HG03159 (cell line): ENCODE measurements around the gene SLC2A4.

Source experiments
- ATAC-seq: cut with Tn5 transposase; IDR thresholded peaks from one replicate; pipeline ENCODE4 v1.9.1; 2021; ENCODE audit warnings: mild to moderate bottlenecking, moderate library complexity; ENCODE audit not compliant: unreplicated experiment

The SLC2A4 gene

DNA sequence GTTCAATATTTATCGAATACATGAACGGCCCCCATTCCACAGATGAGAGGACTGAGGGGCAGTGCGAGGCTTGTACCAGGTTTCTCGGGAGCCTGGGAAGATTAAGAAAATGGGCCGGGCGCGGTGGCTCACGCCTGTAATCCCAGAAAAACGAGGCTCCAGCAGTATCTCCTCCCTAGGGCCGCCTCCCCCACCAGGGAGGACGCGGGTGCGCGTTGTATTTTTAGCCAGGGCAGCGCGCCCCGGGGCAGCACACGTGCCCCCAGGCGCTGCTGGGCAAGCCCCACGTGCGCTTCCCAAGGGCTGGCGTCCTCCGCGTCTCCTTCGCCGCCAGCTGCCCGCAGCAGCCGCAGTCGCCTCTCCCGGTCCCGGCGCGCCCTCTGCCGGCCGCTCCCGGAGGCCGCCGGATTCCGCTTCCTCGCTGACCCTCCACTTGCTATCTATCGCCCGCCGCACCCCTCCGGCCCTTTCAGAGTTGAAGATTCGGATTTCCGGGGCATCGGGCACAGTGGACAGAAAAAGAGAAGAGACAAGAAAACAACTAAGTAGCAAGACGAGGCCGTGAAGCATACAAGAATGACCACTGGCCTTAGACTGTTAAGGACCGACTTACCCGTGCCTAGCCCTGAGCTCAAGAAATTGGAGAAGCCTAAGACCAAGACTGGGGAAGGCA is 14.8 kb downstream of the SLC2A4 start:
- ATAC-seq, result no peak

DNA sequence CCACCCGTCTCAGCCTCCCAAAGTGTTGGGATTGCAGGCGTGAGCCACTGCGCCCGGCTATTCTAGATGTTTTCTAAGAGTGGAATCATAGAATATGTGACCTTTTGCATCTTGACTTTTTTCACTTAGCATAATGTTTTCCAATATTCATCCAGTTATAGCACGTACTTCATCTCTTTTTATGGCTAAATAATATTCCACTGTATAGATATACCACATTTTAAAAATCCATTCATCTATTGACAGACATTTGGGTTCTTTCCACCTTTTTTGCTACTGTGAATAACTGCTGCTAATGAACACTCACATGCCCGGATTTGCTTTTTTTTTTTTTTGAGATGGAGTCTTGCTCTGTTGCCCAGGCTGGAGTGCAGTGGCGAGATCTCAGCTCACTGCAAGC is 22.7 kb downstream of the SLC2A4 start:
- ATAC-seq, result no peak

DNA sequence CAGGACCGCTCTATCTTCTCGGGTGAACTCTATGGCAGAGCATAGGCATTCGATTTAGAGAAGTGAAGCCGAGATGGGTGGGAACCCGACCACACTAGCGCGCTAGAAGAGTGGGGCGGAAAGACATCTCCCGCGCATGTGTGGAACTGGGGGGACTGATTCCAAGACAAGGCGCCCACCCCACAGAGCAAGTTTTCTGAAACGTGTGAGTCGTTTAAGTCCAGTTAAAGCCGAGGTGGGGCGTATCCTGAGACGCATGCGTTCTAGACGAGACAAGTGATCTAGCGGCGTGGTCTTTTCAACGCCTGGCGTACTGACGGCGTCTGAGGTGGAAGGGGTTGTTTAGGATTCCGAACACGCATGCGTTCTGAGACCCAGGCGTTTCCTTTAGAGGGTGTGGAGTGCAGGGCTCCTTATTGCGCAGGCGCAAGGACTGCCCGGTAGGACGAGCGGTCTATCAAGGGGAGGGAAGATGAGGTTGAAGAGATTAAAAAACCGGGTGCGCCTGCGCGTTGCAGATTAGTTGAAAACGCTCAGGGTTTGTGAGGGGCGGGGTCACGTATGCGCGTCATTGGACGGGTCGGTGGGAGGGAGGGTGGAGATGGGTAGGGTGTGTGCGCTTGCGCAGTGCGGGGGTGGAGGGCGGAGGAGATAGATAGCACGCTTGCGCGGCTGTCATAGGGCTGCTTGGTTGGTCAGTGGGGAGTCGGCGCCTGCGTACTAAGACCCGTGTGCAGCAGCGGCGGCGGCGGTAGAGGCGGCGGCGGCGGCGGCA is 25.6 kb downstream of the SLC2A4 start, which contains the start of gene EIF5A:
Gene EIF5A (plus strand): TSS at position 718 of the 775 bp plus-strand sequence. CDS start 2,008 bp downstream, outside the sequence.
- peak; percentile 62 for ATAC-seq

DNA sequence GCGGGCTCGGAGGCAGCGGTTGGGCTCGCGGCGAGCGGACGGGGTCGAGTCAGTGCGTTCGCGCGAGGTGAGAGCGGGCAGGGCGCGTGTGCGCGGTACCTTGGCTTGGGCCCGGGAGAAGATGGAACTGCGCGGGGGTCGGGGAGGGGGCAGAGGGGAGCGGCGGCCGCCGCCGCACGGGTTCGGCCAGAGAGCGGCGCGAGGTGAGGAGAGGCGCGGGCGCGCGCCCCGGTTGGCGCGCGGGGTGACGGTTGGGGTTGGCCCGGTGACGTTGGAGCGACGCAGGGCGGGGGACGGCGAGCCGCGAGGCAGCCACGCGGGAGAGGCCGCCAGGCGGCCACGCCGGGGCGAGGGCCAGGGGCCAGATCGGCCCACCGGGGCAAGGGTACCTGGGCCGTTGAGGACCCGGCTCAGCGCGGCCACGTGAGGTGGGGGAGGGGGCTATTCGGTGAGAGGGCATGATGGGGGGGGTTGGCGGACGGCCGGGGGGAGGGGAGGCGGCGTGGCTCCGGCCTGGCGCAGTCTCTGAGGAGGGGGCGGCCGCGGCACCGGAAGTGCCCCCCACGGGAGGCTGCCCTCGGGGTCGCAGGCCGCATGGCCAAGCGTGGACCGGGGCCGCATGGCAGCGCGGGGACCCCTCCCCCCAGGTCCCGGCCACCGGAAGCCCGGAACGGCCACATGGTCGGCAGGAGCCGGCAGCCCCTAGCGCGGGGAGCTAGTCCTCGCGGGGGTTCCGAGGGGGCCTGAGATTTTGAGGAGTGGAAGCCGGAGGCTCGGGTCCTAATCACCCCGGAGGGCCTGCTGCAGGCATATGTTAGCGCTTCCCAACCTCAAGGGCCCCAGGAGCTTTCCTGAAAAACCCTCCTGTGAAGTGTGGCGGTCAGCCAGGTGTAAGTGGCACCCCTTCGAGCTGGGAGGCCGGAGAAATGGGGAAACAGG is 26.4 kb downstream of the SLC2A4 start:
- ATAC-seq, result no peak

DNA sequence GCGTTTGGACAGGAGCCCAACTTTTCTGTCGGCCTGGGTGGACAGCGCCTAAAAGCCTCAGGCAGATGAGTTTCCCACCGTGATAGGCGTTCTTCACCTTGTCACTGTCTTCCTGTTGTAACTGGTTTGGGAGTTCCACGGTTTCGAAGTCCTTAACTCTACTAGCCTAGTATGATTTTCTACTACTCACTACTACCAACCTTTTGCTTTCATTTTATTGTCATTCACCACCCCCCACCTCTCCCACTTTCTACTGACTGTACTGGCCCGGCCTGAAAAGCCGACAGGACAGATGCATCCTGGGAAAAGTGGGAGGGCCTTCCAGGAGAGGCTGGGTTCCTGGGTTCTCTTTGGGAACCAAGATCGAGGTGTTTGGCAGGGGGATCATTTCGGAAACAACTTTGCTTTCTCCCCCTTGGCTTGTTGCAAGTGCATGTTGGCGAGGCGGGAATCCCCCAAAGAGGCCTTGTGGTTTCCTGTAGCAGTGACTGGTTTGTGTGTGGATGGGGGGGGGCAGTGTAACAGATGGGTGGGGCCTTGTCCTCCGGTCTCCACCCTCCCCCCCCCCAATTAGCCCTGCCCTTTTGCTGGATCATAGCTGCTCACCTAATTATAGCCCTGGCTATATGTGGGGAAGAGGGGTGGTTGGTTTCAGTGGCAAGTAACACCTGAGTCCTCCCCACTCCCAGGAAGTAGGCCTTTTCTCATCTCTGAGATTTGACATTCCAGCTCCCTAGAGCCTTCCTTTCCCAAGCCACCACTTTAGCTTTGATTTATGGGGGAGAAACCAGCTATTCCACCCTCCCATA is 27.3 kb downstream of the SLC2A4 start:
- no peak for ATAC-seq

DNA sequence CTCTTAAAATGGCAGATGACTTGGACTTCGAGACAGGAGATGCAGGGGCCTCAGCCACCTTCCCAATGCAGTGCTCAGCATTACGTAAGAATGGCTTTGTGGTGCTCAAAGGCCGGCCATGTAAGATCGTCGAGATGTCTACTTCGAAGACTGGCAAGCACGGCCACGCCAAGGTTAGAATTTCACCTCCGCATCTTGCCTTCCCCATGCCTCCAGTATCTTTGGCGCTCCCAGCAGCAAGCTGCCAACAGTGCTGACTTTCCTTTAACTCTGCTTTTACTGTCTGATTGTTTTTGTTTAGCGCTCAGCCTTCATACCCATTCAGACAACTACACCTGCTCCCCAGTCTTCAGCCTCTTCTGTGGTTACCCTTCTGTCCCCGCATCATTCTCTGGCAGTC is 28.1 kb downstream of the SLC2A4 start:
- ATAC-seq, result no peak

DNA sequence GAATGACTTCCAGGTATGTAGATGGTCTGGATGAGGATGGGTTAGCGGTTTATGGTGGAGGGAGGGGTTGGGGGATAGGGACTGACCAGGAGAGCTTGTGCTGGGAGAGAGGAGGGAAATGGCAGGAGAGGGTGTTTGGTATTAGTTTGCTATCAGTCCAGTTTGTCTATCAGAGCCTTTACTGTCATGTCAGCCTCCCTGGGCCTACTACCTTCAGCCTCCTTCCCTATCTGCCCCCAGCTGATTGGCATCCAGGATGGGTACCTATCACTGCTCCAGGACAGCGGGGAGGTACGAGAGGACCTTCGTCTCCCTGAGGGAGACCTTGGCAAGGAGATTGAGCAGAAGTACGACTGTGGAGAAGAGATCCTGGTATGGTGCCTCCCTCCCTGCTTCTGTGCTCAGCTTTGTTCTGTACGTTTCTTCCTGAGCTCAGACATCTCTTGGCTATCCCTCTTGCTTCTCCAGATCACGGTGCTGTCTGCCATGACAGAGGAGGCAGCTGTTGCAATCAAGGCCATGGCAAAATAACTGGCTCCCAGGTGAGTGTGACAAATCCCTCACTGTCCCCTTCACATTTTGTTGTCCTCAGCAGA is 29.7 kb downstream of the SLC2A4 start:
- no peak for ATAC-seq

DNA sequence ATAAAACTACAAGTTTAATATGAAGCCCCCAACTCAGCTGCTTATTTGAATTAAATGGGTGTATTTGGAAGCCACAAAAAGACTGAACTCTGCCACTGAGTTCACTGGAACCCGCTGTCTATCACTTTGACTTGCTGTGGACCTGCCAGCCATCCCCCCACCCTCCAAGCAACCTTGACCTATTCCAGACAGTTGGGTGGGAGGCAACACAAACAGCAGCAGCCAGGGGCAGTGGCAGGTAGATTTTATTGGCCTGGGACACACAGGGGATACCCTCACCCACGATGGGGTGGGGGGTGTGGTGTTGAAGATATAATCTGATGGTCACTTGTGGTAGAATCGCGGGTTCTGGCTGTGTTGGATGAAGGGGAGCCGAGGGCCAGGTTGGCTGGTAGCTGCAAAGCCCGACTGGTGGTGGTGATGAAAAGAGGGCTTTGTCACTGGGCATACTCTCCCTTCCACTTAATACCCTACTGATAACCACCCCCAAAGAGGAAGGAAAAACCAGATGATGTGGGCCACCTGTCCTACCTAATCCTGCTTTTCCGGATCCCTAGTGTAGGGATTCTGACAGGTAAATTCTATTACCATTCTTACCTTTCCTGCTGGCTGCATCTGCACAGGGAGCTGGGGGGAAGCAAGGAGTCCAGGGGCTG is 31.0 kb downstream of the SLC2A4 start:
- no peak for ATAC-seq

DNA sequence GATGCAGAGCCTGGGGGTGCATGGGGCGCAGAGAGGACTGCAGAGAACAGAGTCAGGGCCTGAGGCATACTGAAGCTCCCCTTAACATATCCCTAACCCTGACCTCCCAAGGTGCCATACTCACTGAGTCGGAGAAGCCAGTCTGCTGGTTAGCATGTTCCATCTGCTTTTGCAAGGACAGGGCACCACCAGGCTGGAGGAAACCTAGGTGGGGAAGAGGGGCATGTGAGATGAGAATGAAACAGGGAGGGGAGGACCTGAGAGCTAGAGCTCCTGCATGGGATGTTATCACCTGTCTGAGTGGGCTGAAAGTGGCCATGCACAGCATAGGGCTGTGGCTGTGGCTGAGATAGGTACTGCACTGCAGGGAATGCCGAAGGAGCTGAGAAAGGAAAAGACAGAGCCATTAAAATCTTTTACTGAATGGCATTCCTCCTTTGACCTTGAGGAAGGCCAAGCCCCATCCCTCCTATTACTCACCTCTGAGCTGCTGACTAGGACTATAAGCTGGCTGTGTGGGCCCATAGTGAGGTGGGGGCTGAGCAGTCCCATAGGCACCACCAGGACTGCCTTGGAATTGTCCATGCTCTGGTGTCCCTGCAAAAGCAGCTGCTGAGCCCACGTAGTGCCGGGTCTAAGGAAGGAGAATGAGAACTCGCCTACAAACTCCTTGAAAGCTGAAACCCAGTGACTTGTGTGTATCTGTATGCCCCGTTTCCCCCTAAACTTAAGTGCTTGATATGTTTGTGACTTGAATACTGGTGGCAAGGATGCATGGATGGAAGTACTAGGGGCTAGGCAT is 31.8 kb downstream of the SLC2A4 start:
- no peak for ATAC-seq

DNA sequence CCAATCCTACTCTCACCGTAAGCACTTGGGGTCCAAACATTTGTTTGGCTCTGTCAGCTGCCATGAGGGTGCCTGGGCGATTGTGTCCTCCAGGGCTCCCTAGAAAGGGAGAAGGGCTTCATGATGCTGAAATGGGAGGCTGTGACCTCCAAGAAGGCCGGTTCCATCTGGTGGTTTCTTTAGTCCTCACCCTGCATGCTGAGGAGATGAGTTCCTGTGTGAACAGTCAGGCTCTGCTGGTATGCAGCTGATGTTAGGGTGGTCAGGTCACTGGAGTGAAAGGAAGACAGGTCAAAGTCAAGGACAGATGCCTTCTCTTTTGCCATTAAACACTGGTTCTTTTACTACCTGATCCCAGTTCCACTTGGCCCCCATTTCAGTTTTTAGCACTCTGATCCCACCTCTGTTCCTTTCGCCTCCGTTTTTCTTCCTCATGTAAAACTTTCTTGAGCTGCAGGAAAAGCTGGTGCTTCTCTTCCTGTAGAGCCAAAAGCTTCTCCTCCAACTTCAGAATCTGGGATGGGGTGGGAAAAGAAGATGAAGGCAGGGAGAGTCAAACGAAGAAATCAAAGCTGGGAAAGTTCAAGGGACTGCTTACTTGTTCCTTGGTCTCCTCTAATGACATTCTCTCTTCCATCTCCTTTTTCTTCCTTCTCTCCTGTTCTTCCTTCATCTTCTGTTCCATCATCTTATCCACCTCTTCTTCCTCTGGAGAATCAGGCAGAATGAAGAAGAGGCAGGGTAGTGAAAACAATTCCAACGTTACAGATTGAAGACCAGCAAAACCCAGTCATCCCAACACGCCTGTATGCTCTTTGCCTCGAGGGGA is 32.6 kb downstream of the SLC2A4 start:
- ATAC-seq, result no peak

DNA sequence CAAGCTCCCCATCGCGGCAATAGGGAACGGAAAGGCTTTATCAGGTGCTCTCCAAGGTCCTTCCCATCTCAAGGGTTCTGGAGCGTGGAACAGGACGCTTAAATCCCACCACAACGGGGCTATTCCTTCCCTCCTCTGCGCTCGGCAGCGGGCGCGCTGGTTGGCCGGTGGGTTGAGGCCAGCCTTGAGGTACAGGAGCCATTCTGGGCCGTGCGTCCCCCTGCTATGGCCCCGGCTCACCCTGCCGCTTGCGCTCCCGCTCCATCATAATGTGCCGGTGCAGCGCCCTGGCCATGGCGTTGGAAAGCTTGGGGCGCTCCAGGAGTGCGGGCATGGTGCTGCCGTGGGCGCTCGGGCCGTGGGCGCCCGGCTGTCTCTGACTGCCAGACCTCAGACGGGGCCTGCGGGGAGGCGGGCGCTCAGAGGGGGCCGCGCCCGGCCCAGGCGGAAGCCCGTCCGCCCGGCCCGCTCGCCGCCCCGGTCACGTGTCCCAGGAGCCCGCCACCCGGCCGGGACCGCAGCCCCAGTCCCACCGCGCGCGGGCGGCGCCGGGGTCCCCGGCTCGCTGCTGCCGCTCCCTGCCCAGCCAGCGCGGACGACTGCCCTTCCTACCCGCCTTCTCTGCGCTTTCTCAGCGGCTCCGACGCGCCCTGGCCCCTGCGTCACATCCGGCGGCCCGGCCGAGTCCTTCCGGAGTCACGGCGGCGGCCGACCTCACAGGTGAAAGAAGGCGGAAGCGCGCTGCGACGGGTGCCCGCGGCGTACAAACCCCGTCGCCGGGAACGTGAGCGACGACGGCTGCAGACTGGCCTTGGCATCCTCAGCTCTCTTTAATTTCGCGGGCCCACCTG is 33.4 kb downstream of the SLC2A4 start, which contains the start of gene GPS2:
Gene GPS2 (minus strand): TSS at position 642 of the 851 bp plus-strand sequence. CDS start 308 bp downstream, at position 334.
- ATAC-seq, result peak; percentile 58

DNA sequence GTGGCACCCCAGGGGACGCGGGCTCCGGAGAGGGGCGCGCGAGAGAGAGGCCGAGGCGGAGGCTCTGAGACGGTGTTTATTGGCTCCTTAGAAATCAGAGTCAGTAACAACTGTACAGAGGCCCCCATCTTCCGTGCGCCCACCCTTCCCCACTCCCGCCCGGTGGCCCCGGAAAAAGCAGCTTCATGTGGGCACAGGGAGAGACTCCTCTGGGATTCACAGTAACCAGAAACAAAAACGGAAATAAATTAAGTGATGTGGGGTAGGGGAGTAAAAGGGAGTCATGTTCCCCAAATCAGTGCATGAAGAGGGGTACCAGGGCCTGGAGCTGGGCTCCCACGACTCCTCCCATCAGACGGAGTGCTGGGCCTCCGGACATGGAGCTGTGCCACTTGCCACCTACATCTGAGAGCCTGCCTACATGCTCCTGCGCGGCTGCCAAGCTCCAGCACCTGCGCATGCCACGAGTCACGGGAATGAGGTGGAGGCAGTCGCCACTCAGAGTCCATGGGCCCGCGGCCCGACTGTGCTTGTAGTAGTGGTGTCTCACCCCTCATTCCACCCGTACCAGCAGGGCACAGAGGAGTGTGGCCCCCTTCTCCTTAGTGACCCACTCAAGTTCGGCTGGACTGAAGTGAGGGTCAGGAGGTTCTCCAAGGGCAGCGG is 34.2 kb downstream of the SLC2A4 start:
- no peak for ATAC-seq

DNA sequence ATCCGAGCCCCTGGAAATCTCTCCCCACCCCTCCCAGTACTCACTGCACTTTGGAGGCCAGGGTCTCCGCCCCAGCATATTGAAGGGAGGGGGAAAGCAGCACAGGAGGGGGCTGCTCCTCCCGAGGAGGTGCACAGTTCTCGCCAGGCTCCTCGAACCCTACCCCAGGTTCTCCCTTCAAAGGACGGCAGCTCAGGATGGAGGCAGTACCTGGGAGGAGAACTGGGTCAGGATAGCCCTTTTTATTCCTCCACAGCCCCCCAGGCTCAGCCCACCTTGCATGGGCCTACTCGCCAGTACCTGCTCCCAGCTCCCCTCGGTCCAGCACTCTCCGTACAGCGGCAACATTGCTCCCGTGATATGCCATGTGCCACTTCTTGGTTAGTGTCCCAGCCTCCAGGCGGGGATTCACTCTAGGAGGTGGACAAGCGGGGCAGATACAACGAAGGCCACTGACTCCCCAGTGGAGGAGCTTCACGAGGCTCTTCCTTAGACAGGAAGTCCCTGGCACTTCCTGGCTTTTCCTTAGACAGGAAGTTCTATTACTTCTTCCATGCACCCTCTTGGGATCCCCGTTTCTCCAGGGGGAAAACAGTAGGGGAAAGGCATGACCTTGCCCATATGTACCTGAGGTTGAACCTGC is 35.8 kb downstream of the SLC2A4 start:
- no peak for ATAC-seq

DNA sequence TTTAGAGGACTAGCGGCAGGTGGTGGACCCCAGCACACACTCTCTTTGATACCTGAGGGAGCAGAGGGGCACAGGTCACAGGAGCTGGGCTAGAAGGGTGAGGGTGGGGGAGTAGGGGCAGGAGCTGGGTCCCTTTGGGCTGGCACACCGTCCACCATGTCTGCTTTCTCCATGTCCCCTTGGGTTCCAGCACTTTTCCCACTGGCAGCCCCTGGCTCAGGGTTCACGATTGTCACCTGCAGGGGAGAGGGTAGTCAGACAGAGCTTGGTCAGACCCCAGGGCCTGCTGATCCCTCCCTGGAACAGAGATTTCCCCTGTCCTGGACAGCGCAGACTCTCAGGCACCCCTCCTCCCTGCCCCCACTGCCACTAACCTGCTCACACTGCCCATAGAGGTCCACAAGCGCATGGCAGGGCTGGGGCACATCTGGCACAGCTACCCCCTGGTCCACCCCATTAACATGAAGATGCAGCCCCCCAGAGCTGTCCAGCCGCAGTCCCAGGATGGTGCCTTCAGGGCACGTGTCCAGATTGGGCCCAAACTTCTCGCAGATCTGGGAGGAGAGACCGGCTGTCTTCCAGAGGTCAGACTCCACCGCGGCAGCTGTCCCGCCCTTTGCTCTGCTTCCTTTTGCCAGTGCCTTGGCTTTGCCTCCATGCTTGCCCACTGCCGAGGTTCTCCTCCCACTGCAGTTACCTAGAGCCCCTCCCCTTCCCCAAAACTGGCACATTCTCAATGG is 36.8 kb downstream of the SLC2A4 start:
- no peak for ATAC-seq

DNA sequence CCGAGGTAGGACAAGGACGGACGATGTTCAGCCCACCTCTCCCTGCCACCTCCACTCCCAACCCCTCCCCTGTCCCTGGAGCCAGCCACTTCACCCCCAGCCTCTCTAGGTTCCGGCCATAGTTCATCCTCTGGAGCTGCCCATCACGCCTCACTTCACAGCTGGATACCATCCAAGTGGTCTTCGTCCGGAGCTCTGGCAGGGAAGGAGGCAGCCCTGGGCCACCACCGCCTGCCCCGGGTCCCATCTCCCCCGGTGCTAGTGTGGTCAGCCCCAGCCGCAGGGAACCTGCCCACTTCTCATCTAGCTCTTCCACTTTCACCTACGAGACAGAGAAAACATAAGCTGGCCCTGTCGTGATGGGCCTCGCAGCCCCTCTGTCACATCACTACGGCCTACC is 39.9 kb downstream of the SLC2A4 start:
- no peak for ATAC-seq
